ENCODE measurements around the gene PMEPA1.

GRCh38 chr20:57608516-57608915 lies 101.3 kb downstream of the PMEPA1 start:
- TF ChIP-seq, protein P1, sequence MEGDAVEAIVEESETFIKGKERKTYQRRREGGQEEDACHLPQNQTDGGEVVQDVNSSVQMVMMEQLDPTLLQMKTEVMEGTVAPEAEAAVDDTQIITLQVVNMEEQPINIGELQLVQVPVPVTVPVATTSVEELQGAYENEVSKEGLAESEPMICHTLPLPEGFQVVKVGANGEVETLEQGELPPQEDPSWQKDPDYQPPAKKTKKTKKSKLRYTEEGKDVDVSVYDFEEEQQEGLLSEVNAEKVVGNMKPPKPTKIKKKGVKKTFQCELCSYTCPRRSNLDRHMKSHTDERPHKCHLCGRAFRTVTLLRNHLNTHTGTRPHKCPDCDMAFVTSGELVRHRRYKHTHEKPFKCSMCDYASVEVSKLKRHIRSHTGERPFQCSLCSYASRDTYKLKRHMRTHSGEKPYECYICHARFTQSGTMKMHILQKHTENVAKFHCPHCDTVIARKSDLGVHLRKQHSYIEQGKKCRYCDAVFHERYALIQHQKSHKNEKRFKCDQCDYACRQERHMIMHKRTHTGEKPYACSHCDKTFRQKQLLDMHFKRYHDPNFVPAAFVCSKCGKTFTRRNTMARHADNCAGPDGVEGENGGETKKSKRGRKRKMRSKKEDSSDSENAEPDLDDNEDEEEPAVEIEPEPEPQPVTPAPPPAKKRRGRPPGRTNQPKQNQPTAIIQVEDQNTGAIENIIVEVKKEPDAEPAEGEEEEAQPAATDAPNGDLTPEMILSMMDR (conservative IDR thresholded peaks at IDR 0.05 in 1 of 2, IDR thresholded peaks at IDR 0.05 in 1 of 2; ENCODE audit: extremely low read depth in 1 of 2, insufficient read depth in 1 of 2, low read depth in 1 of 2, low read length in 2 of 2): no peak
- TF ChIP-seq EZH2 (IDR thresholded peaks at IDR 0.05; ENCODE audit: borderline replicate concordance, low read length): no peak
